GM21529 (cell line): Measurements from ENCODE around the gene PRKAG2.

ENCODE experiments used
- ATAC-seq: cut with Tn5 transposase; IDR thresholded peaks from one replicate; pipeline ENCODE4 v1.9.1; 2021; ENCODE audit not compliant: unreplicated experiment

The PRKAG2 gene

DNA sequence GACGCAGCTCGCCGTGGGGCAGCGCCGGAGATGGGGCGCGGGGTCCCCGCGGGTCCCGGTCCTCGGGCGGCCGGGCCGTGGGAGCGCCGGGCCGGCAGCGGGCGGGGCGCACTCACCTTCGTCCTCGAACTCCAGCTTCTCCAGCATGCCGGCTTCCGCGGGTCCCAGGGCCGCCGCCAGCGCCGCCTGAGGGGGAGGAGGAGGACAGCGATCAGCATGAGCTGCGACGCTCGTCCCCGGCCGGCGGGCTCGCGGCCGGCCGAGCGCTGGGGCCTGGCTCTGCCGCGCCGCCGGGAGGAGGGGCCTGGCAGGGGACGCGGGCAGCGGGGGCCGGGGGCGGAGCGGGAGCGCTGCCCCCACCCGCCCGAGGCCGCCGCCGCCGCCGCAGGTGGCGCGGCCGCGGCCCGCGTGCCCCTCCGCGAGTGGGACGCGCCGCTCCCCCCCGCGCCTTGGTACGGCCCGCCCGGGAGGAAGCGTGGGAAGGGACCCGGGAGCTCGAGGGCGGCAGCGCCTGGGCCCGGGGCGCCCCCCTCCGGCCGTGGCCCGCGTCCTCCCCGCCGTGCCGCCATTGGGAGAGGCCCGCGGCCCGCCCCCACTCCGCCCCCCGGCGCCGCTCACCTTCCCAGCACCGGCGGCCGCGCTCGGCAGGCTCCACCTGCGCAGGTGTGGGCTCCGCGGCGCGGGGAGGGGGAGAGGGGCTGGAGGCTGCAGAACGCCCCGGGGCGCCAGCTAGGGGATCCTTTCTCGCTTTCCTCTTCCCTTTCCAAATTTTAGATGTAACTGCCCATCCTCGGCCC is 244.8 kb downstream of the PRKAG2 start:
- peak; percentile 69 for ATAC-seq

DNA sequence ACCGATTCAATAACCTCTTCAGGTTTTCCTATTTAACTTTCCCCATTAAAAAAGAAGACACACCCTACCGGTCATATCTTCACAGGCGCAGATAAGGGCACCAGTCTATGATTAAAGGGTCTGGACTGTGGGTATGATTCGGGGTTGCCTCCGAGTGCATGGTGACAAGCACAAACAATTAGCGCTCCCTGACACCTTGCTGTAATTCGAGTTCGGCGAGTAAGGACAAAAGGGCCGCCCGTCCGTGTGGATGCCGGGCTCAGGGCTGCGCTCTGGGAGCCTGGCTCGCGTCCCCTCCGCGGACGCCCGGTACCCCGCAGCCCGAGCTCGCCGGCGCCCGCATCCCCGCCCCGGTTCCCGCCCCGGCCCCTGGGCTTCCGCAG is 245.4 kb downstream of the PRKAG2 start:
- ATAC-seq, result peak; percentile 25

DNA sequence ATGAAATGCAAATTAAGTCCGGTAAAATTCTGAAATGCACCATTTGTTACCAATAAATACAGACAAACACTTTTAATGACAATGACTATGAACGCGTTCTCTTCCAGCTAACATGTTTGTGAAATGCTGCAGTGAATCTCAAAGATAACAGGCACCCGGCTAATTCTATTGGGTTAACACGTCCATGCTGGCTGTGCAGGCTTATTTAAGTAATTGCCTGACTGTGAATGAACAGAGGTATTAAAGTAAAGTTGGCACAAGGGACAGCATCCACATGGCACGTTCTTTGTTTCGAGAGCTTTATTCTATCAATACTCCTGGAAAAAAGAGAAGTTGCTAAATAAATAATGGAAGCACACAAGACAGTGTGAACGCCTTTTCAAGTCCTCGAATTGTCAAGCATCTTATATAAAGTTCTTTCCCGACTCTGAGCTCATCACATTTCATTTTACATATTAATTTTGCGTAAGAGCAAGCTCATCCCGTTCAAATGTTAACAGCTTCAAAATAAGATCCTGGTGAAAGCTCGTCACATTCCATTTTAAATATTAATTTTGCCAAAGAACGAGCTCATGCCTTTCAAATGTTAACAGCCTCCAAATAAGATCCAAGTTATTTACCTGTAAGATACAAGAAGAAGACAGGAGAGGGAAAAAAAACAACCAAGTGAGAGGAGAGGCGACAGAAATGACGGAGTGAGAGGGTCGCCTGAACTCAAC is 245.9 kb downstream of the PRKAG2 start:
- no peak for ATAC-seq

DNA sequence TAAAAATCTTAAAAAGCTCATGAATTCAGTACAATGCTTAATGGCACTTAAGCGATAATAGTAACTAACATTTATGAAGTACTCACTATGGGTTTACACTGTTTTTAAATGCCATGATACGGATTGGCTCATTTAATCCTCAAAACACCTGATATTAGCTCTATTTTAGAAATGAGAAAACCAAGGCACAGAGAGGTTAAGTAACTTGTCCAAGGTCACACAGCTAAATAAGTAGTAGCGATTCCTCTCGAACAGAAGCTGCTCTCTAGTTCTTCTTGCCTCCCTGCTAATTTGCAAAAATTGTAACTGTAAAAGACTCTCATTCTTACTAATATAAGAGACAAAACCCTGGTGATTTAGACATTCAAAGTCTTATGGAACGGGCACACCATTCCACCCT is 246.6 kb downstream of the PRKAG2 start:
- ATAC-seq, result no peak

DNA sequence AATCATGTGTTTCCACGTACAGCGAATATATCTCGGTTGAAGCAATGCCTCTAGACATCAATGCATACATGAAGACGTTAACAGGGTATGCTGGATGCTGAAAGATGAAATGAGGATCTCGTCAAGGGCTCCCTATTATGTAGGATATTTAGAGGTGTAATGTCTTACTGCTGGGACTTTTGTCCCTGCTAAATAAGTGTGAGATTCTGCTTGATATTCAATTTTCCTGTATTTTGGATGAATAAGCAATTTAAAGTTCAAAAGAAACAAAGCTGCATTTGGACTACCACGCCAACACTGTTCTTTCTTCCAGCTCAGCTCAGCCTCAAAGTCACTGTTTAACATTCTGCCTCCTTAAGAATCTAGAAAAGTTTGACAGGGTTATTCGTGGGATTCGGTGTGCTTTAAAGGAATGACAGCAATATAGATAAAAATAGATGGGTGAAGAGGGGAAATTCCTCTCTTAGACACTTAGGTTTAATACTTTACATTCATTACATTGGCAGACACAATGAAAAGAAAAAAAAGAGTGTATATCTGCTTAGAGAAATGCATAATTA is 247.1 kb downstream of the PRKAG2 start:
- ATAC-seq, result no peak

DNA sequence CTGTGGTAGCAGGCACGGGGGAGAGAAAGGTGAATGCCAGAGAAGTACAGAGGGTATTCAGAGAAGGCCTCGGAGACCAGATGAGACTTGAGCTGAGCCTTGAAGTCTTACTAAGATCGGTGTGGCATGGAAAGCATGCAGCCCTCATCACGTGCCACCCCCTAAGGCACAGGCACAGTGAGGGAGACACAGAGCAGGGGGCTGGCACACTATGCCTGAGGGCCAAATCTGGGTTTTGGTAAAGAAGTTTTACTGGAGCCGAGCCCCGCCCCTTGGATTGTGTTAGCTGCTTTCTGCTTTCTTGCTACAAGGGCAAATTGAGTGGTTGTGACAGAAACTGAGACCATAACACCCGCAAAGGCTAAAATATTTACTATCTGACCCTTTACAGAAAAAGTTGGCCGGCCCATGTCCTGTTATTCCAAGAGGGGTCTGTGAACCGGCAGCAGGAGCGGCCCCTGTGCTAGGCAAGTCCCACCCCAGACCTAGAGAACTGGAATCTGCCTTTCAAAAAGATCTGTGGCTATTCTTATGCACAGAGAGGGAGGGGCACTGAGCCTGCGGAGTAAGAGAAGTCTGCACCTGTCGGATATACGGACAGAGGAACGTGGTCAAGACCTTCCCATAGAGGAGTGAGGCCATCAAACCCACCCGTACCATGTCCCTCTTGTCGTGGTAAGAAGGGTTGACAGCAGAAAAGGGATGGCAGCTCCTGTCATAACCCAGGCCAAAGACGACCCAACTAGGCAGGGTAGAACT is 247.9 kb downstream of the PRKAG2 start:
- no peak for ATAC-seq

DNA sequence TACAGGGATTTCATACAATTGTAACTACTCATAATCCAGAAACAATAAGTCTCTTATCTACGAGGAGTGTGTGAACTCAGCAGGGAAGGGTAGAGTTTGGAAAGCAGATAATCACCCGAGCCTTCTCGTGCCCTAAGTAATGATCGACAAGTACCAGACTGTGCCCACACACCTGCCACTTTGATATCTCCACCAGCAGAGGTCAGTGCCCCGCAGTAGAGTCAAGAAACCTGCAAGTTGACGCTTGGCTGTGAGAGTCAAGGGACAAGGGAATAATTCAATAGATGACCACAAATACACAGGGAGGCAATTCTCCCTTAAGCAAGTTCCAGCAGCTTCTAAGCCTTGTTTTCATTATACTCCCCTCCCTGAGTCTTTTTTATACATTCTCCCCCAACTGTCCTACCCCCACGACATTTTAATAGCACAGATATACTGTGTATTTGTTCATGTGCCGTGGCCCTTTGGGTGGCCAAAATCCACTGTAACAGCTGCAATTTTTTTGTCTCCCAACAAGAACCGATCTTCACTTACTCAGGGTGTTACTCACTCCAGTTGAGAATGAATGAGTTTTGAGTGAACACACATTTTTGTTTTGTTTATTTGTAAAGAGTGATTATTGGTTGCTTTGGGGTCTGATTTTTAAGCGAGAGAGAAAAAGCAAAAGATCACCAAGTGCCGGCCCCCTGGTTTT is 250.3 kb downstream of the PRKAG2 start:
- ATAC-seq, result no peak

DNA sequence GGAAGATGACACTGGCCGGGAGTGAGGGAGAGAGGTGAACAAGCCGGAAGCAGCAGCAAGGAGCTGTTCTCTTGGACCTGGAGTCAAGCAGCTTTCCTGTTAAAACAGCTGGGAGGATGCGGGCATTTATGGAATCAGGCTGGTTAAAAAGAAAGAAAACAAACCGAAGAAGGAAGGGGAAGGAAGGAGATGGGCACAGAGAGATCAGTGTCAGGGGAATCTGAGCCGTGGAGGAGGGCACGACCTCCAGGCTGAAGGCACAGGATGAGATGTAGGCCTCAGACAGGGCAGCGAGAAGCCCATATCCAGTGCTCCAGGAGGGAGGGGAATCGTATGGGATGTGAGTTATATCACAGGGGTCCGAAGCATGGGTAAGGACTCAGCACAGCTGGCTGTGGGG is 251.3 kb downstream of the PRKAG2 start:
- no peak for ATAC-seq

DNA sequence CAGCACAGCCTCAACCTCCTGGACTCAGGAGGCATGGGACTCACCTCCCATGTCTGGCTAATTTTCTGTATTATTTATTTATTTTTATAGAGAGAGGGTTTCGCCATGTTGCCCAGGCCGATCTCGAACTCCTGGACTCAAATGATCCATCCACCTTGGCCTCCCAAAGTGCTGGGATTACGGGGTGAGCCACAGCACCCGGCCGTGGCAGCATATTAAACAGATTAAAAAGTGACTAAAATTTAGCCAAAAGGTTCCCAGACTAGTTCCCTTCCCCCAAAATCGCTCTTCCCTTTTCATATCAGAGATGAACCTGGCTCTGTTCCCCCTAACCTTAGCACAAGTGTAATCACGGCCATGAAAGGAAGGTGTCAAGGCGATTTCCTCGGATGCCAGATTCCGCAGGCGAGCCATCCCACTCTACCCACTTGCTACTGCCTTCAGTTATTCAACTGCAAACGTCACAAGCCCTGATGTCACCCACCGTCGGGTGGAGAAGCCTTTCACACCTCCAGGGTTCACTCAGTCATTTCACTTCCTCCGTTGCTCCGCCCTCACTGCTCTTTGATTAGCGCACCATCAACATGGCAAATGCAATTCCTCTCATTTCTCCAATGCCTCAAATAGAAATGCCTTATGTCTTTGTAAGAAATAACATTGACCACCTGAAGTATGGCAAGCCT is 252.5 kb downstream of the PRKAG2 start:
- ATAC-seq, result no peak

DNA sequence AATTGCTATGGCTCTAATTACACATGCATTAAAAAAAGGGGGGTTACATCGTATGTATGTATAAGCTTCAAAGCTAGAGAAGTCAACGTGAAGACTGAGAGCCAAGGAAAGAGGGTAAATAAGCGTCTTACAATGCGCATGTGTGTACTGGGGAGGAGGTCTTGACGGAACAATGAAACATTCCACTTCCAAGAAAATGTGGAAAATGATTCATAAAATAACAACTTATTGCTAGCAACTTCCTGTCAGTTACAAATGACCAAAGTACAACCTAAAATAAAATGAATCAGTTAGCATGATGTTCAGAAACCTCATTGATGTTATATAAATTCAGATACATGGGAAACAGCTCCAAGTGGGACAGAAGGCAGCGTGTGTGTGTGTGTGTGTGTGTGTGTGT is 253.1 kb downstream of the PRKAG2 start:
- no peak for ATAC-seq

DNA sequence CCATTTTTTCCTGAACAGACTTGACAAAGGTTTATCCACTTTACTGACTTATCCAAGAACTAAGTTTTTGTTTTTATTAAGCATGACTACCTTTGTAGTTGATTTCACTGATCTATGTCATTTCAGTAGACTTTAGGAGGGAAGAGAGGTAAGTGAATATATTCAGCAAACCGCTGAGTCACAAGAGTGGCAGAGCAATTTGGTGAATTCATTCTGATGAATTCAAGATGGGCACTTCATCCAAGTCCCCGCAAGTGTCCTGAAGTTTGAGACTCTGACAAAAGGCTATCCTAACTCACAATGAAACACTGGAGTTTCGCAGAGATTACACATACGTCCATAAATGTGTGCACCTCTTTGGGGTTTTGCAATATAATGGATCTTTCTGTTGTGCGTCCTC is 255.0 kb downstream of the PRKAG2 start:
- no peak for ATAC-seq

DNA sequence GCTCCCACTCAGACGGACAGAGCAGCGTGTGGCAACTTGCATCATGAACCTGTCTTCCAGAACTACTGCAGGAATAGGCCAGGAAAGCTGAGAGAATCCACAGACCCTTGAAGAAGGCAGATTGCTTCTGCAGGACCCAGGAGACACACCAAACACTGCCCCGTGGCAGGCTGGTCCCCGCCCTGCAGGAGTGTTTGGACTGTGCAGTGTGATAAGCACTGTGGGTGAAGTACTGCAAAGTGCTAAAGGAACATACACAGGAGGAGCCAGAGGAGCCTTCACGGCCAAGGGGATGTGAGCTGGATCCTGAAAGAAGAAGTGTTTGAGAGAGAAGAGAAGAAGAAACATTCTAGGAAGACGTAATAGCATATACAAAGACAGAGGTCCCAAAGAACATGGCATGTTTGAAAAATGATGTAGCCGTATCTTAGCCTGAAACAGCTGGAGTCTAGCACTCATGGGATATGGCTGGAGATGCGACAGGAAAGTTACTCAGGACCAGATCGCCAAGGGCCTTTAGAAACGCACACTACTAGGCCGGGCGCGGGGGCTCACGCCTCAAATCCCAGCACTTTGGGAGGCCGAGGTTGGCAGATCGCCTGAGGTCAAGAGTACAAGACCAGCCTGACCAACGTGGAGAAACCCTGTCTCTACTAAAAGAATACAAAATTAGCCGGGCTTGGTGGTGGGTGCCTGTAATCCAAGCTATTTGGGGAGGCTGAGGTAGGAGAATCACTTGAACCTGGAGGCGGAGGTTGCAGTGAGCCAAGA is 260.3 kb downstream of the PRKAG2 start:
- ATAC-seq, result no peak

DNA sequence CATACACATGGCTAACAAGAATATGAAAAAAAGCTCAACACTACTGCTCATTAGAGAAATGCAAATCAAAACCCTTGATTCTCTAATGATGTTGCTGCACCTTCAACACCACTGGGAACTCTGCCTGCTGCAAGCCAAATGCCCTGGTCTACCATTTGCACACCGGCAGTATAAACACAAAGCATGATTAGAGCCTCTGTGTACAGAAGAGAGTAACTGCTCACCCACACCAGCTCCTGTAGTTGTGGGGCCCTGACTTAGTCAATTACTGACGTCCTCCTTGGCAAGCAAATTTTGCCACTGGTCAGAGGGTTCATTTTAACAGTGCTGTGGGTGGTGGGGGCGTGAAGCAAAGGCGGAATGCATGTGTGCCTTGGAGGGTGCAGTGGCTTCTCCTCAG is 261.1 kb downstream of the PRKAG2 start:
- no peak for ATAC-seq

DNA sequence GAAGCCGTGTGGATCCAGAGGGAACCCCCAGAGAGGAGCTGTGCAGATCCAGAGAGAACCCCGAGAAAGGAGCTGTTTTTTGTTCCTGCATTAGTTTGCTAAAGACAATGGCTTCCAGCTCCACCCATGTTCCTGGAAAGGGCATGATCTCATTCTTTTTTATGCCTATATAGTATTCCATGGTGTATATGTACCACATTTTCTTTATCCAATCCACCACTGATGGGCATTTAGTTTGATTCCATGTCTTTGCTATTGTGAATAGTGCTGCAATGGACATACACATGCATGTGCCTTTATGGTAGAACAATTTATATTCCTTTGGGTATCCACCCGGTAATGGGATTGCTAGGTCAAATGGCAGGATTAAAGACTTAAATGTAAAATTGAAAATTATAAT is 261.9 kb downstream of the PRKAG2 start:
- no peak for ATAC-seq

DNA sequence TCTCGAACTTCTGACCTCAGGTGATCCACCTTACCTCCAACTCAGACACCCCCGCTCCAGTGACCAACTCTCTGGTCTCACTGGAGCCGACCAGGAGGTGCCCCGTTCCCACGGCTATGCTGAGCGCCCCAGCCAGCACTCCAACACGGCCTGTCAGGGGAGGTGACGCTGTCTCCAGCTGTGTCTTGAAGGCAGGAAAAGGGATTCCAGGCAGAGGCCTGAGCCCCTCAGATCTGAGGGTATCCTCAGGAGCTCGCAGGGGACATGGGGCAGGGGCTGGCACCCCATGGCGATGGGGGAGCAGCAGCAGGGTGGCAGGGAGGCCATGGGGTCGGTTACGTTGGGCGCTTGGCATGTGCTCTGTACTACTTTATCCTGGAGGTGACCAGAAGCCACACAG is 262.9 kb downstream of the PRKAG2 start:
- ATAC-seq, result no peak

DNA sequence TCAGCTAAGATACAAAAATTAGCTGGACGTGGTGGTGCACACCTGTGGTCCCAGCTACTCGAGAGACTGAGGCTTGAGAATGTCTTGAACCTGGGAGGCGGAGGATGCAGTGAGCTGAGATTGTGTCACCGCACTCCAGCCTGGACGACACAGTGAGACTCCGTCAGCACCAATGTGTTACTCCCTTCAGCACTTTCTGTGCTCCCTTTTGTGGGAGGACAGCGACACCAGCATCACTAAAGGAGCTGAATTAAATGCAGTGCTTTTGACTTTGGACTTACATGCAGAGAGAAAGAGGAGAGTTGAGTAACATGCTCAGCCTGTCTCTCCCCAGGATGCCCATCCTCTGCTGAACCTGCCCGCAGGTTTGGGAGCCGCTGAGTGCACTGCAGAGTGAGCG is 265.0 kb downstream of the PRKAG2 start:
- ATAC-seq, result no peak

DNA sequence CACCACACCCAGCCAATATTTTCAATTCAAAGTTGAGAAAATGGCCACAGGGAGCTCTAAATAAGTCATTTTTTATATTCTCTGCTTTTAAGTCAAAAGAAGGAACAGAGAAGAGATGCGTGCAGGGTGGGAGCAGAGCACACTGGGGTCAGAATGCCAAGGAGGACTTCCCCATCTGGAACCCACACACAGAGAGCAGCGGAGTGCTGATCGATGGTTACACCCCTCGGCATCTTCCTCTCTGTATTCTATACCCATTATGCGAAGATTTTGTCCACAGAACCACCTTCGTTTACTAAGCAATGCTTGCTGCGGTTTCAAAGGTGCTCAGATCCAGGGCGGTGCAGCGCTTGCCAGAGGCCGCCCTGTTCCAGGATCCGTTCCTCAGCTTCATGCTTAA is 265.9 kb downstream of the PRKAG2 start:
- ATAC-seq, result no peak

DNA sequence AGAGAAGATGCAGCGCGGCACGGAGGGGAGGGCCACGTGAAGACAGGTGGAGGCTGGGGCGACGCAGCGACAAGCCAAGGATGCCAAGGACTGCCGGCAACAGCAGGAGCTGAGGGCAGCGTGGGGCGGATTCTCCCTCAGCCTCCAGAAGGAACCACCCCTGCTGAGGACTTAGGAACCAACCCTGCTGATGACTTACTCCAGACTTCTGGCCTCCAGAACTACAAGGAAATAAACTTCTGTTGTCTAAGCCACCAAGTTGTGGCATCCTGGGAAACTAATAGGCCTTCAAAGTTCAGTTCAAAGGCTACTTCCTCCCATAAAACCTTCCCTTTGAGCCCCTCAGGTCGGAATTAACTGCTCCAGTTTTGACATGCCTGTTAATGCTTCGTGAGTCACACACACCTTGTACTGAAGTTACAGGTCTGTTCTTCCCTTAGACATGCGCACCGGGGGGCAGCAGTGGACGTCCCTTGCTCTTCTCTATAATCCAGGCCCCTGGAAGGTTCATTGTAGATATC is 268.8 kb downstream of the PRKAG2 start:
- no peak for ATAC-seq

DNA sequence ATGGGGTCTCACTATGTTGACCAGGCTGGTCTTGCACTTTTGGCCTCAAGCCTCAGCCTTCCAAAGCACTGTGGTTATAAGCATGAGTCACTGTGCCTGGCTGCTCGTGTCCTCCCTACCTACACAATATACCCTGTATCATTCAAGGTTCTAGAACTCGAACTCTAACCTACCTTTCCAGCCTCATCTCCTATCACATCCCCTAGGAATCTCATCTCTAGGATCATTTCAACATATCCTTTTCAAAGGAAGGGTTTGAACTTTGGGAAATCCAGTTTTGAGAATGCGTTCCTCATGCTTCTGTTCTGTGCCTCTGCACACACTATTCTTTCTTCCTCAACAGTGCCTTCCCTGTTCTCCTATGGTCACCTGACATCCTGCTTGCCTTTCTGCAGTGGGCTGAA is 269.4 kb downstream of the PRKAG2 start:
- ATAC-seq, result no peak
